Measurements from ENCODE around the gene FMN1.

FMN1 gene

GRCh38 chr15:33005582-33005981 lies 188.9 kb downstream of the FMN1 start:
- no peak for DNase-seq

GRCh38 chr15:33001926-33002325 lies 192.6 kb downstream of the FMN1 start:
- DNase-seq, result no peak

GRCh38 chr15:32998979-32999672 lies 195.4 kb downstream of the FMN1 start:
- no peak for DNase-seq

GRCh38 chr15:32998182-32998581 lies 196.3 kb downstream of the FMN1 start:
- no peak for DNase-seq

GRCh38 chr15:32994810-32995424 lies 199.6 kb downstream of the FMN1 start:
- peak; percentile 63 for DNase-seq

GRCh38 chr15:32993285-32993684 lies 201.2 kb downstream of the FMN1 start:
- DNase-seq, result peak; percentile 34

- no peak for DNase-seq
Observed at GRCh38 chr15:32991619-32992111, 202.8 kb downstream of the FMN1 start.

- DNase-seq, result no peak
Observed at GRCh38 chr15:32990071-32990470, 204.4 kb downstream of the FMN1 start.

- no peak for DNase-seq
Observed at GRCh38 chr15:32987067-32987466, 207.4 kb downstream of the FMN1 start.

GRCh38 chr15:32986147-32986546 lies 208.4 kb downstream of the FMN1 start:
- no peak for DNase-seq

GRCh38 chr15:32983679-32984078 lies 210.8 kb downstream of the FMN1 start:
- DNase-seq, result no peak

- DNase-seq, result no peak
Observed at GRCh38 chr15:32982001-32982400, 212.5 kb downstream of the FMN1 start.

- DNase-seq, result no peak
Observed at GRCh38 chr15:32981536-32981935, 213.0 kb downstream of the FMN1 start.

GRCh38 chr15:32979710-32980109 lies 214.8 kb downstream of the FMN1 start:
- no peak for DNase-seq

- no peak for DNase-seq
Observed at GRCh38 chr15:32977506-32977905, 217.0 kb downstream of the FMN1 start.

- no peak for DNase-seq
Observed at GRCh38 chr15:32974691-32975090, 219.8 kb downstream of the FMN1 start.

- DNase-seq, result no peak
Observed at GRCh38 chr15:32972686-32973085, 221.8 kb downstream of the FMN1 start.

- no peak for DNase-seq
Observed at GRCh38 chr15:32970847-32971246, 223.7 kb downstream of the FMN1 start.

- DNase-seq, result no peak
Observed at GRCh38 chr15:32967521-32967920, 227.0 kb downstream of the FMN1 start.

GRCh38 chr15:32966512-32966911 lies 228.0 kb downstream of the FMN1 start:
- DNase-seq, result no peak

- DNase-seq, result no peak
Observed at GRCh38 chr15:32965897-32966296, 228.6 kb downstream of the FMN1 start.

- DNase-seq, result no peak
Observed at GRCh38 chr15:32959077-32959476, 235.4 kb downstream of the FMN1 start.

- no peak for DNase-seq
Observed at GRCh38 chr15:32957219-32957618, 237.3 kb downstream of the FMN1 start.

- DNase-seq, result no peak
Observed at GRCh38 chr15:32956711-32957110, 237.8 kb downstream of the FMN1 start.

- peak; percentile 60 for DNase-seq
Observed at GRCh38 chr15:32956006-32956405, 238.5 kb downstream of the FMN1 start.

All from hematopoietic multipotent progenitor cell treated with erythropoietin and hydrocortisone succinate and interleukin-3 and kit ligand, for 4 days (in vitro differentiated cells).